Keratinocyte (primary cell): Measurements from ENCODE around the gene KCTD14. TPM values are rescaled to one million over a fixed set of nuclear protein-coding genes. Genes with fewer than 3 reads are reported as not detected.

Experiments
- DNase-seq: peaks from one replicate; pipeline ENCODE4 v3.0.0-alpha.2; 2011; ENCODE audit warnings: low read depth, missing footprints, low spot score
- FAIRE-seq: peaks from 2 replicates; lab custom pipeline; 2011; peaks lifted over from hg19 to GRCh38; lab: Jason Lieb, UNC
- H2AFZ ChIP-seq: 2 replicates; pipeline ENCODE4 v1.6.0; 2012; ENCODE audit warnings: low read length, control low read depth, inconsistent platforms; ENCODE audit not compliant: control insufficient read depth
- H3K27ac ChIP-seq: 2 replicates; pipeline ENCODE4 v1.5.1; 2011; ENCODE audit warnings: low read length; ENCODE audit not compliant: control insufficient read depth, insufficient read depth
- H3K27me3 ChIP-seq: 3 replicates; pipeline ENCODE4 v1.6.0; 2011; ENCODE audit warnings: low read length; ENCODE audit not compliant: control insufficient read depth, insufficient read depth; ENCODE audit errors: extremely low read depth
- H3K36me3 ChIP-seq, 2 experiments: 2 replicates in 1 of 2; 3 replicates in 1 of 2; pipeline ENCODE4 v1.5.1; 2011; ENCODE audit warnings: low read length in 2 of 2, mild to moderate bottlenecking in 1 of 2; ENCODE audit not compliant: control insufficient read depth in 2 of 2, insufficient read depth in 2 of 2; ENCODE audit errors: extremely low read depth in 1 of 2
- H3K4me1 ChIP-seq: 3 replicates; pipeline ENCODE4 v1.5.1; 2011; ENCODE audit warnings: low read length; ENCODE audit not compliant: control insufficient read depth, insufficient read depth; ENCODE audit errors: extremely low read depth
- H3K4me2 ChIP-seq: 3 replicates; pipeline ENCODE4 v1.6.0; 2011; ENCODE audit warnings: low read depth, low read length; ENCODE audit not compliant: control insufficient read depth, insufficient read depth; ENCODE audit errors: extremely low read depth
- H3K4me3 ChIP-seq, 3 experiments: fragments of 200-600 bp in 1 of 3; sonication (generic) in 1 of 3; 2 replicates in 2 of 3; 3 replicates in 1 of 3; pipeline ENCODE4 v1.5.1; 2011 to 2016; ENCODE audit warnings: low read length in 3 of 3, mild to moderate bottlenecking in 3 of 3, control low read depth in 2 of 3, inconsistent platforms in 1 of 3, low read depth in 1 of 3, mixed read lengths in 1 of 3, mixed run types in 1 of 3, moderate library complexity in 1 of 3; ENCODE audit not compliant: control insufficient read depth in 2 of 3, insufficient read depth in 2 of 3; ENCODE audit errors: extremely low read depth in 1 of 3
- H3K79me2 ChIP-seq: 2 replicates; pipeline ENCODE4 v1.6.0; 2012; ENCODE audit warnings: low read length; ENCODE audit not compliant: control insufficient read depth, insufficient read depth
- H3K9ac ChIP-seq: 3 replicates; pipeline ENCODE4 v1.6.0; 2011; ENCODE audit warnings: low read length; ENCODE audit not compliant: control insufficient read depth, insufficient read depth; ENCODE audit errors: extremely low read depth
- H3K9me1 ChIP-seq: 3 replicates; pipeline ENCODE4 v1.6.0; 2011; ENCODE audit warnings: low read length; ENCODE audit not compliant: control insufficient read depth, insufficient read depth; ENCODE audit errors: extremely low read depth
- H3K9me3 ChIP-seq: 2 replicates; pipeline ENCODE4 v1.5.1; 2012; ENCODE audit warnings: low read depth, low read length; ENCODE audit not compliant: control insufficient read depth
- H4K20me1 ChIP-seq: 3 replicates; pipeline ENCODE4 v1.6.0; 2011; ENCODE audit warnings: low read length; ENCODE audit not compliant: control insufficient read depth, insufficient read depth; ENCODE audit errors: extremely low read depth
- CTCF ChIP-seq, 3 experiments: IDR thresholded peaks in 1 of 3; conservative IDR thresholded peaks in 1 of 3; optimal IDR thresholded peaks in 1 of 3; 2 replicates in 2 of 3; 3 replicates in 1 of 3; pipeline versions ENCODE3 to v1.5.1; 2011; ENCODE audit warnings: low read length in 3 of 3, mild to moderate bottlenecking in 3 of 3, moderate library complexity in 2 of 3, control low read depth in 1 of 3, inconsistent platforms in 1 of 3; ENCODE audit not compliant: insufficient read depth in 2 of 3; ENCODE audit errors: extremely low read depth in 1 of 3
- EZH2 ChIP-seq: IDR thresholded peaks from one replicate; pipeline ENCODE4 v1.6.1; 2012; ENCODE audit warnings: inconsistent platforms, mild to moderate bottlenecking, low read length, moderate library complexity
- dilution Hi-C: fragments of 300-500 bp; cut with MboI; formaldehyde crosslinking; loops from one replicate; pipeline ENCODE4 v1.7.0; 2020; ENCODE audit warnings: low sequenced_read_pairs; ENCODE audit not compliant: extremely low pct_ligation_motif_present
- polyA plus RNA-seq, 5 experiments: library from polyadenylated mRNA; depleted of rRNA in 3 of 5; stranded (reverse) in 3 of 5; stranded (forward) in 1 of 5; unstranded in 1 of 5; fragments of >200 nt; gene quantifications; 1 replicate in 1 of 5; 2 replicates in 3 of 5; 3 replicates in 1 of 5; pipeline versions ENCODE4 v1.2.1 to v1.2.3, GENCODE V29; 2011 to 2012; ENCODE audit warnings: missing spikeins in 2 of 5, low read depth in 1 of 5, low replicate concordance in 1 of 5

Gene KCTD14
- polyA plus RNA-seq, 1 donor (not counting 4 experiments of a cell fraction or from before 2014, with no cell fraction given), result 2.1 TPM

GRCh38 chr11:78027759-78028158 lies 4.7 kb upstream of the KCTD14 start:
- Histone ChIP-seq H3K4me2 (no peak overlapping the region), H3K9ac (no peak overlapping the region), H3K36me3 (no peaks in the 10 kb centered on the region), H3K4me1 (peaks cover 11% of the 10 kb centered on the region), H3K27ac (no peak overlapping the region), H3K79me2 (no peaks in the 10 kb centered on the region), H4K20me1 (no peaks in the 10 kb centered on the region), H3K9me1 (no peaks in the 10 kb centered on the region), H3K9me3 (no peaks in the 10 kb centered on the region), H3K4me3 (no peak overlapping the region), H2AFZ (no peak overlapping the region), H3K27me3 (no peaks in the 10 kb centered on the region)
- no peak for FAIRE-seq
- DNase-seq, result no peak
- dilution Hi-C loops, result no loop called here
- TF ChIP-seq EZH2, result no peak
- no peak for TF ChIP-seq CTCF (optimal IDR thresholded peaks at IDR 0.05 in 1 of 3, IDR thresholded peaks at IDR 0.05 in 1 of 3, conservative IDR thresholded peaks at IDR 0.05 in 1 of 3; ENCODE audit: extremely low read depth in 1 of 3, insufficient read depth in 2 of 3, low read length in 3 of 3)

GRCh38 chr11:78025378-78025777 lies 2.3 kb upstream of the KCTD14 start:
- no peaks in the 10 kb centered on the region for H4K20me1 ChIP-seq
- peaks cover 8% of the 10 kb centered on the region for H3K4me1 ChIP-seq
- DNase-seq (no peak), FAIRE-seq (no peak)
- no peak overlapping the region for H3K9ac ChIP-seq
- H3K27me3 ChIP-seq, result no peaks in the 10 kb centered on the region
- no peaks in the 10 kb centered on the region for H3K36me3 ChIP-seq
- no peak overlapping the region for H2AFZ ChIP-seq
- no peak overlapping the region for H3K4me2 ChIP-seq
- no peaks in the 10 kb centered on the region for H3K9me3 ChIP-seq
- no peaks in the 10 kb centered on the region for H3K9me1 ChIP-seq
- H3K79me2 ChIP-seq, result no peaks in the 10 kb centered on the region
- no peak for TF ChIP-seq CTCF (optimal IDR thresholded peaks at IDR 0.05 in 1 of 3, IDR thresholded peaks at IDR 0.05 in 1 of 3, conservative IDR thresholded peaks at IDR 0.05 in 1 of 3; ENCODE audit: extremely low read depth in 1 of 3, insufficient read depth in 2 of 3, low read length in 3 of 3)
- TF ChIP-seq EZH2, result no peak
- no peak overlapping the region for H3K27ac ChIP-seq
- no peak overlapping the region for H3K4me3 ChIP-seq
- dilution Hi-C loops, result no loop called here
